NAMALWA (cell line): Measurements from ENCODE around the gene P4HTM.
"Not testable (repeated sequence)": the region's sequence is repeated elsewhere in the genome, so short reads cannot be mapped to it uniquely, and the experiment has no call there.

Experiments used
- DNase-seq: peaks from one replicate; pipeline ENCODE4 v3.0.0-alpha.2; 2015; ENCODE audit warnings: low spot score

Gene P4HTM

DNA sequence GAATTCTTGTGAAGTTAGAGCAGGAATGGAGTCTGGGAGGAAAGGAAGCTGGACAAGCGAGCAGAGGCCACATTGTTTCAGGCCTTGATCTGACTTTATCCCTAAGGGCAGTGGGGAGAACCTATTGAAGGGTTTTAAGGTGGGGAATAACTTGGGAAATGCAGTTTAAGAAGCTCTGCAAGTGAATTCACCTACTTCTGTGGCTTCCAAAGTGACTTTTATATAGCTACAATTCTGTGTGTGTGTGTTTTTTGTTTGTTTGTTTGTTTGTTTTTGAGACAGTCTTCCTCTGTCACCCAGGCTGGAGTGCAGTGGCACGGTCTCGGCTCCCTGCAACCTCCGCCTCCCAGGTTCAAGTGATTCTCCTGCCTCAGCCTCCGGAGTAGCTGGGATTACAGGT lies 18.6 kb downstream of the P4HTM start:
- not testable (repeated sequence) for DNase-seq

DNA sequence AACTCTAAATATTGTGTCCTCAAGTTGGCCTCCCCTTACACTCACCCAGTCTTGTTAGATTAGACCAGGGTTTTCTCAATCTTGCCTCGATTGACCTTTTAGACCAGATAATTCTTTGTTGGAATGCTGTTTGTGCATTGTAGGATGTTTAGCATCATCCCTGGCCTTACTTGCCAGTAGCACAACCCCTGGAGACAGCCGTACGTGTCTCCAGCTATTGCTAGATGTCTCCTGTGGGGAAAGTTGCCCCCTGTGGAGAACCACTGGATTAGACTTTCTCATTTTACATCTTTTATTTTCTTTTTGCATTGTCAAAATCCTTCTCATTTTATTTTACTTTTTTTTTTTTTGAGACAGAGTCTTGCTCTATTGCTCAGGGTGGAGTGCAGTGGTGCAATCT lies 19.4 kb downstream of the P4HTM start:
- no peak for DNase-seq

DNA sequence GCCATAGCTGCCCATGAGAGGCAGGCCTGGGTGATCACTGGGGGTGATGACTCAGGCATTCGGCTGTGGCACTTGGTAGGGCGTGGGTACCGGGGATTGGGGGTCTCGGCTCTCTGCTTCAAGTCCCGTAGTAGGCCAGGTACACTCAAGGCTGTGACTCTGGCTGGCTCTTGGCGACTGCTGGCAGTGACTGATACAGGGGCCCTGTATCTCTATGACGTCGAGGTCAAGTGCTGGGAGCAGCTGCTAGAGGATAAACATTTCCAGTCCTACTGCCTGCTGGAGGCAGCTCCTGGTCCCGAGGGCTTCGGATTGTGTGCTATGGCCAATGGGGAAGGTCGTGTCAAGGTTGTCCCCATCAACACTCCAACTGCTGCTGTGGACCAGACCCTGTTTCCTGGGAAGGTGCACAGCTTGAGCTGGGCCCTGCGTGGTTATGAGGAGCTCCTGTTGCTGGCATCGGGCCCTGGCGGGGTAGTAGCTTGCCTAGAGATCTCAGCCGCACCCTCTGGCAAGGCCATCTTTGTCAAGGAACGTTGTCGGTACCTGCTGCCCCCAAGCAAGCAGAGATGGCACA lies 22.5 kb downstream of the P4HTM start:
- DNase-seq = no peak

DNA sequence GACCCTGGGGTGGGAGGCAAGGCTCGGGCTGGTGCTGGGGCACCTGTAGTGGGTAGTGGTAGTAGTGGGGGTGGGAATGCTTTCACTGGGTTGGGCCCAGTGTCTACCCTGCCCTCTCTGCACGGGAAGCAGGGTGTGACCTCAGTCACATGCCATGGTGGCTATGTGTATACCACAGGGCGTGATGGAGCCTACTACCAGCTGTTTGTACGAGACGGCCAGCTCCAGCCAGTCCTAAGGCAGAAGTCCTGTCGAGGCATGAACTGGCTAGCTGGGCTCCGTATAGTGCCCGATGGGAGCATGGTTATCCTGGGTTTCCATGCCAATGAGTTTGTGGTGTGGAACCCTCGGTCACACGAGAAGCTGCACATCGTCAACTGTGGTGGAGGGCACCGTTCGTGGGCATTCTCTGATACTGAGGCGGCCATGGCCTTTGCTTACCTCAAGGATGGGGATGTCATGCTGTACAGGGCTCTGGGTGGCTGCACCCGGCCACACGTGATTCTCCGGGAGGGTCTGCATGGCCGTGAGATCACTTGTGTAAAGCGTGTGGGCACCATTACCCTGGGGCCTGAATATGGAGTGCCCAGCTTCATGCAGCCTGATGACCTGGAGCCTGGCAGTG lies 23.2 kb downstream of the P4HTM start:
- DNase-seq = no peak

DNA sequence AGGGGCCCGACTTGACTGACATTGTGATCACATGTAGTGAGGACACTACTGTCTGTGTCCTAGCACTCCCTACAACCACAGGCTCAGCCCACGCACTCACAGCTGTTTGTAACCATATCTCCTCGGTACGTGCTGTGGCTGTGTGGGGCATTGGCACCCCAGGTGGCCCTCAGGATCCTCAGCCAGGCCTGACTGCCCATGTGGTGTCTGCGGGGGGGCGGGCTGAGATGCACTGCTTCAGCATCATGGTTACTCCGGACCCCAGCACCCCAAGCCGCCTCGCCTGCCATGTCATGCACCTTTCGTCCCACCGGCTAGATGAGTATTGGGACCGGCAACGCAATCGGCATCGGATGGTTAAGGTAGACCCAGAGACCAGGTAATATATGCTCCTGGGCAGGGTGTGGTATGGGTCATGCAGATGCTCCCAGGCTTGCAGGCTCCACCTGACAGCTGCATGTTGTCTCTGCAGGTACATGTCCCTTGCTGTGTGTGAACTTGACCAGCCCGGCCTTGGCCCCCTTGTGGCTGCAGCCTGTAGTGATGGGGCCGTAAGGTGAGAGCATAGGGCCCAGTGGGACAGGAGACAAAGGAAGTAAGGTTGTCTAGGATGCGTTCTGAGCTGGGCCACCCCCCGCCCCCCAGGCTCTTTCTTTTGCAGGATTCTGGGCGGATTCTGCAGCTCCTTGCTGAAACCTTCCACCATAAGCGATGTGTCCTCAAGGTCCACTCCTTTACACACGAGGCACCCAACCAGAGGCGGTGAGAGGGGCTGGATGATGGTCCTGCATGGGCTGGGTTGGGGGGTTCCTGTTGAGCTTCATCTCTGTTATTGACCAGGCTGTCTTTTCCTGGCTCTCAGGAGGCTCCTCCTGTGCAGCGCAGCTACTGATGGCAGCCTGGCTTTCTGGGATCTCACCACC lies 24.0 kb downstream of the P4HTM start:
- peak; percentile 62 for DNase-seq

DNA sequence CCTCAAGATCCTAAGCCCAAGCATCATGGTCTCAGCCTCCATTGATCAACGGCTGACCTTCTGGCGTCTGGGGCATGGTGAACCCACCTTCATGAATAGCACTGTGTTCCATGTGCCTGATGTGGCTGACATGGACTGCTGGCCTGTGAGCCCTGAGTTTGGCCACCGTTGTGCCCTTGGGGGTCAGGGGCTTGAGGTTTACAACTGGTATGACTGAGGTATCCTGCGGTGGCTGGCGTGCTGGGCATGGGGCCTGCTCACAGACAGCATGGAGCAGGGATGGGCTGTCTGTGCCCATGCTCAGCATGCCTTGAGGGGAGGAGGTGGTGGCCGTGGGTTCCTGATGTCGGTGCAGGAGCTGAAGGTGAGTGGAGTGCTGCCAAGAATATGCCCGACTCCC lies 25.0 kb downstream of the P4HTM start:
- DNase-seq = no peak

DNA sequence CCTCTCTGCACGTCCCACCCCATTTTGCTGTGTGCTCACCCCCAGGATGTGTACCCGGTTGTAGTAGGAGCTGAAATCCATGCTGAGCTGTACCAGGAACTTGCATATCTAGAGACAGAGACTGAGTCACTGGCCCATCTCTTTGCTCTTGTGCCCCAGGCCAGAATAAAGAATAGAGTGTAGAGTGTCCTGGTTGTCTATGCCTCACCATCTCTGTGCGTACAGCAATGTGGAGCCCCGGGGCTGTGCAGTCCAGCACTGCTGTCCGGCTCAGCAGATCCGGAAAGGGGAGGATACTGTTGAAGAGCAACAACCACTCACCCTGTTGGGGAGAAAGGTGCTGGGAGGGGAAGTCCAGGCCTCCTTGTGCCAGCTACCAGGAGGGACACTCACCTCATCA lies 25.7 kb downstream of the P4HTM start:
- no peak for DNase-seq

DNA sequence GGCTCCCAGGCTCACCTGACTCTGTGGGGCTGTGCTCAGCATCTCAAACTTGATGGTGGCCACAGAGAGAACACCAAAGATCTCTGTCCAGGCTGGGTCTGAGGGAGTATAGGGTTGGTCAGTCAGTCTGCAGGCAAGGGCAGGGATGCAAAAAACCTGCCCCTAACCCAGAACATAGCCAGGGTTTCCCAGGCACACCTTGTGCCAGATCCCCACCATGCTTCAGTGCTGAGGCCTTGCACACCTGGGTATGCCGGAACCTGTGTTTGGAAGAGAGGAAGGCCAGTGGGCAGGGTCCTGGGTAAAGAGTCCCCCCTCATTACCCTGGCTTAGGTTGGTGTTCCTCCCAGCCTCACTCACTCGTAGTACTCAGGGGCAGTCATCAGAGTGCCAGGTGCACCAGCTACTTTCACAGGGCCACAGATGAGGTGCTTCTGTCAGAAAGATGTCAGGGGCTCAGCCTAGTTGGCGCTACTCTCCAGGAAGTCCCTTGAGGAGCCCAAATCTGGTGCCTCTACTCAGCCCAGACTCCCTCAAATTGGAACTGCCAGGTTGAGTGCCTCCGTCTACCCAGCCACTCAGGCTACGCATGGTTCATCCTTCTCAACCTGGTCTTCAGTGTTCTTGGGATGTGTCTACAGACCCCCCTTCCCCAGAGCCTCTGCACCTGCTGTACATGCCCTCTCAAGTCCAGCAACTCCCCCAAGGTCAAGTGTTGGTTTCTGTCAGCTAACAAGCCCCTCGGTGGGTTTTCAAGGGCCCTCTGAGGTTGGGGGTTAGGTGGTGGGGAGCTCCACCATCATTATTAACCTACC lies 26.6 kb downstream of the P4HTM start:
- no peak for DNase-seq

DNA sequence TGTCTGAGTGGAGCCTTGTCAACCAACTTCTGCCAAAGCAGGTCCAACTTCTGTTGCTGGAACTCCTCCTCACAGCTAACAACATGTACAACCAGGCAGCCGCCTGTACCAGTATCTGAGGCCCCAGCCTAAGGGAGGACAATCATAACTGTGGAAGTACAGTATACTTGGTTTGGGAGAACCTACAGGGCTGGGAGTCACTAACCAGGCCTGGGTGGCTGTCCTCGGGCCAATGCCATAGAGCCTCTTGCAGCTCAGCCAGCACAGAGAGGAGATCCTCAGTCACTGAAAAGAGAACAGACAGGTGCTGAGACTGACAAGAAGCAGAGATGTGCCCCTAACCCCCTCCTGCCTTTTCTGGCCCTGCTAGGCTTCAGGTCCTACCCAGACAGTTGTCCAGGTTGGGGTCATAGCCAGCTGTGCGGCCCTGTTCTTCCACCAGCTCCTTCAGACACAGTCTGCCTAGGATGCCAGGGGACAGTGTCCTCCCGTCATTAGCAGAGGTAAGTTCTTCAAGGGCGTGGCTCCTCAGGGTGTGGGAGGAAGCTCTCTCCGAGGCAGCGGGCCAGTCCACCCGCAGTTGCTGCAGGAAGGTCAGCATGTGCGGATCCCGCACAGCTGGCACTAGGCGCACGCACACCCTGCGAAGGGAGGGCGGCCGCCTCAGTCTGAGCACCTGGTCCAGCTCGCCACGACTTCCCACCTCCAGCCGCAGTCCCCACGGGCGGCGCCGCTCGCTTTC lies 27.4 kb downstream of the P4HTM start:
- DNase-seq = no peak

DNA sequence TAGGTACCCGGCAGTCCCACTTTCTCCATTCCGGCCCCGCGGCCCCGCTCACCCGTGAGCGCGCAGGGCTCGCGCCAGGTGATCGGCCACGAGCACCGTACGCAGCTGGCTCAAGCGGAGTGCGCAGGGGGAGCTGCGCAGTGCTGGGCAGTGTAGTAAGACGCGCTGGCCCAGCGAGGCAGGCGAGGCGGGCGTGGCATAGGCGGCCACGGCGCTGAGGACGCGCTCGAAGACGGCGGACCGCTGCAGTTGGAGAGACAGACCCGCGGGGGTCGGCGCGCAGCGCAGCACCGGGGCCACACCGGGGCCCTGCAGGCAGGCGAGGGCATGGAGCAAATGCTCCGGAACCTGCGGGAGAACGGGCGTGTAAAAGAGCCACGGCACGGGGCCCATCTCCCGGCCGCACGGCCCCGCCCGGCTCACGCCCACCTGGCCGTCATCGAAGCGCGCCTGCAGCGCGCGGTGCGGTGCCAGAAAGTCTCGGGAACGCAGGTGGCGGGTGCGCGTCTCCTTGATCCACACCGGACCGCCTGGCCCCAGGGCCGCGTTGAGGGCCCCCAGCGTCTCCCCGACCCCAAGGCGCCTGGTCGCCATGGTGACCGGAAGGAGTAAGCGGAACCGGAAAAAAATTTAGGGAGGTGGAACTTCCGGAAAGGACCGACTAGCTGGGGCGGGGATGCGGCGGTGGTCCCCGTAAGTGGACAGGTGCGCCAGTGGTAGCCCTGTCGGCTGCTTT lies 28.1 kb downstream of the P4HTM start, which contains the start of gene DALRD3:
TSS of gene DALRD3 (minus strand) at position 610 of the 736 bp plus-strand sequence. CDS start at position 594, 16 bp downstream.
- peak; percentile 59 for DNase-seq

DNA sequence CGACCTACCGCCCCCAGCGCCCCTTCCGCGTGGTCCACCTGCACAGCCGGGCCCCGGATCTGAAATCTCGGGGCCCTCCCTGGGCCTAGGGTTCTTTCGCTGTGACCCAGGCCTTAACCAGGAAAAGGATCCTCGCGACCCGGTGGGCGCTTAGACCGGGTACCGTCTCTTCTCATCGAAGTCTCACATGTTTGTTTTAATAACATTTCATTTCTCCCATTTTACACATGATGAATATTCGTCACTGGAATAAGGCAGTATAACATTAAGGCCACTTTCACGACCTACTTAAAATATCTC lies 28.6 kb downstream of the P4HTM start:
- DNase-seq = no peak

DNA sequence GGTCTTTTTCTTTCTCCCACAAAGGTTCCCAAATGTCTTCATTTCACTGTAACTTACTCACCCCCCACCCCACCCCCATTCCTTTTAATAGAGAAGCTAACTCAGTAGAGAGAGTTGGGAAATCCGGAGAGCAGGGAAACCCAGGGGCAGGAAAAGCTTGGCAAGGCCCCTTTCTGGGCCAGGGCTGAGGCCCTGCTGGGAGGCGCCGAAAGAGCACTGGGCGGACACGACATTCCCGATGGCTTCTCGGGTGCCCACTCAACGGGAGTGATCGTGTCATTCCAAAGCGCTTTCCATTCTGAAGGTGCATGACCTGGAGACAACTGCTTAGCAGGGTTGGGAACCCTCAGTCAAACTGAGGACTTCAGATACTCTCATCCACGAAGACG lies 29.9 kb downstream of the P4HTM start:
- no peak for DNase-seq

DNA sequence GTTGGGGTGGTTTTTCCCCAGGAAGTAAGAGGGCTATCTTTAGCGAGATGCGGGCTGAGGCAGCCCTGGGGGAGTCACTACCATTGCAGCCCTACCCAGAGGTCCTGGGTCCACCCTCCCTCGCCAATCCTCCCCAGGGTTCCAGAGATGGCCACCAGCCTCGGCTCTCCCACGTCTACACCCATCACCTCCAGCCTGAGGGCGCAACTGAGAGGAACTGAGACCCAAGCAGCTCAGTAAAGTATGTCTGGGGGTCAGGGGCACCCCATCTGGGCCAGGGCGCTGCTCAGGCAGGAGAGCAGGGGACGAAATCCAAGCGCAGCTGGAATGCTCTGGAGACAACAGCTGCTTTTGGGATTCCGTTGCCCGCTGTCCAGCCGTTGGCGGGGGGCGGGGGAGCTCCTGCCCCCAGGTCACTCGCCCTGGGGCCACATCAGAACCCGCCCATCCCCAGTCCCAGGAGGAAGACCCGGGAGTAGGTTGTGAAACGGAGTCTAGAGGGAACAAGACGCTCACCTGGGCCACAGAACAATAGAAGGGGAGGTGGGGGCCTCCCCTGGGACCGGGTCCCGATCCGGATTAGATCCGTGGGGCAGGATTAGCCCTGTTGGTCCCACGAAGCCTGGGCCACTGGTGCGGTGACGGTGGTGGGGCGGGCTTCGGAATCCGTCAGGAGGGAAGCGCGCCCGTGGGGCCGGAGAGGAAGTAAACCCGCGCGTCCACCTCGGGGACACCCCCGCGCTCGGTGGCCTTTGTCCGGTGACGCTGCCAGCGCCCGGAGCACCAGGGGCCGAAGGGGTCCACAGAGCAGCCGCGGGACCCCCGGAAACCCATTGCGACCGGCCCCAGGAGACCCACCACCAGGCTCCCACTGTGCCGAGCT lies 30.5 kb downstream of the P4HTM start:
- peak; percentile 47 for DNase-seq

DNA sequence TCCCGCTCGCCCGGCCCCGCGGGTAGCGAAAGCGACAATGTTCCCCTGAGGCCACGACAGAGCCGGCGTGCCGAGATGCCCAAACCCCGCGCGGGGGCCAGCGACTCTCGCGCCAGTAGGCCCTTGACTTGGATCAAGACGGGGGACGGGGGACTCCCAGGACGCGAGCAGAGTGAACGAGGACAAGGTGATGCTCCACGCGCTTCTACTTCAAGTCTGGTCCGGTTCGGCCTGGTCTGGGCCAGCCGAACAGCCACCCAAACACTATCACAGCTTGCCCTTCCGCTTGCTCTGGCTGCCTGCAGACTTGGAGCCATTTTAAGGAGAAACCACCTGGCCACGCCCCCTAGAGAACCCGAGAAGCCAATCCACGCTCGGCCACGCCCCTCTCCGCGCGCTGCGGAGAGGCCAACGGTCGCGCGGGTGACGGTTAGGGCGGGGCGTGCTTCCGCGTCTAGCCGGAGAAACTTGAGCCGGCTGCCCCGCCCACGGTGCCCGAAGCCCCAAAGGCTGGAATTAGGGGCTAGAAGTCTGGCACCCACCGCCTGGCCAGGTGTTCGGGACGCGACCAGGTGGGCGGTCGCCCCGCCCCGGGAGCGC lies 31.3 kb downstream of the P4HTM start:
- DNase-seq = peak; percentile 95

DNA sequence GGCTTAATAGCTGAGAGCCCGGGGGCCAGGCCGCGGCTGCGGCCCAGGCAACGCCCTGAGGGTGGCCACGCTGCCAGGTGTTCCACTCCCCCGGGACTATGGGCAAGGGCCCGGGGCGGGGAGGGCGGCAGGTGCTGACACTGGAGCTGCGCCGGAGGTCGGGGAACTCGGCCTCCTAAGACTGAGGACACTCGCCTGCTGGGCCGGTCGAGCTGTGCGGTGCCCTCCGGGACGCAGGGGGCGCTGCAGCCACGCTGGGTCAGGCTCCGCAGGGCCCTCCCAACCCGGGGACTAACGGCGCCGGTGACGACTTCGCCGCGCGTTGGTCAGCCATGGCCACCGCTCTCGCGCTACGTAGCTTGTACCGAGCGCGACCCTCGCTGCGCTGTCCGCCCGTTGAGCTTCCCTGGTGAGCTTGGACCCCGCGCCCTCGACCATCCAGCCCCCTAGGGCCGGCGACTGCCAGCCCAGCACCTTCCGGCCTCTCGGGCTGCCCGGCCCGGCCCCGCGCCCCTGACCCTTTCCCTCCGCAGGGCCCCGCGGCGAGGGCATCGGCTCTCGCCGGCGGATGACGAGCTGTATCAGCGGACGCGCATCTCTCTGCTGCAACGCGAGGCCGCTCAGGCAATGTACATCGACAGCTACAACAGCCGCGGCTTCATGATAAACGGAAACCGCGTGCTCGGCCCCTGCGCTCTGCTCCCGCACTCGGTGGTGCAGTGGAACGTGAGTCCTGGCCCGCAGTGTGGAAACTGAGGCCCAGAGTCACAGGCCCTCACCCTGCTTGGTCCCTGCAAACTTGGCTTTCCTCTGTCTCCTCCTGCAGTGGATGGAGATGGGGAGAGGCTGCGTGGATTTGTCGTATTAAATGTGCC lies 32.0 kb downstream of the P4HTM start, which contains the start of gene NDUFAF3:
TSS of gene NDUFAF3 (plus strand) at position 309 of the 875 bp plus-strand sequence. CDS start at position 333, 24 bp downstream.
- peak; percentile 94 for DNase-seq

DNA sequence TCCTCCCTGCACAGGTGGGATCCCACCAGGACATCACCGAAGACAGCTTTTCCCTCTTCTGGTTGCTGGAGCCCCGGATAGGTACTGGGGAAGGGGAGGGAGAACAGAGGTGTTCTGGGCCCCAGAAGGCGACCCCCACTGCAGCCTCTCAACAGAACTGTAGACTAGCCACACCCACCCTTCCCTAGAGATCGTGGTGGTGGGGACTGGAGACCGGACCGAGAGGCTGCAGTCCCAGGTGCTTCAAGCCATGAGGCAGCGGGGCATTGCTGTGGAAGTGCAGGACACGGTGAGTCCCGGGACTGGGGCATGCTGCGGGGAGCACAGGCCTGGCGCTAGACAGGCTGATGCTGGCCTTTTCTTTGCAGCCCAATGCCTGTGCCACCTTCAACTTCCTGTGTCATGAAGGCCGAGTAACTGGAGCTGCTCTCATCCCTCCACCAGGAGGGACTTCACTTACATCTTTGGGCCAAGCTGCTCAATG lies 32.7 kb downstream of the P4HTM start:
- peak; percentile 41 for DNase-seq

DNA sequence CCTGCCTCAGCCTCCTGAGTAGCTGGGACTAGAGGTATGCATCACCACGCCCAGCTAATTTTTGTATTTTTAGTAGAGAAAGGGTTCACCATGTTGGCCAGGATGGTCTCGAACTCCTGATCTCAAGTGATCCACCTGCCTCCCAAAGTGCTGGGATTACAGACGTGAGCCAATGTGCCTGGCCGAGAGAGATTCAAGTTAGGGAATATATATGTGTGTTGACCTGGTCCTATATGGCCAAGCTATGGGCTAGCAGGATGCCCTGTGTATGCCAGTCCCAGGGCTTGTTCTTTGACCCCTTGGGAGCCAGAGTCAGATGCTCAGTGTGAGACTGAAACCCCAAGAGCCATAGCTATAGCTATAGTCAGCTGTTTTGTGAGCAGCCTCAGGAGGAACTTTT lies 33.7 kb downstream of the P4HTM start:
- DNase-seq = no peak

DNA sequence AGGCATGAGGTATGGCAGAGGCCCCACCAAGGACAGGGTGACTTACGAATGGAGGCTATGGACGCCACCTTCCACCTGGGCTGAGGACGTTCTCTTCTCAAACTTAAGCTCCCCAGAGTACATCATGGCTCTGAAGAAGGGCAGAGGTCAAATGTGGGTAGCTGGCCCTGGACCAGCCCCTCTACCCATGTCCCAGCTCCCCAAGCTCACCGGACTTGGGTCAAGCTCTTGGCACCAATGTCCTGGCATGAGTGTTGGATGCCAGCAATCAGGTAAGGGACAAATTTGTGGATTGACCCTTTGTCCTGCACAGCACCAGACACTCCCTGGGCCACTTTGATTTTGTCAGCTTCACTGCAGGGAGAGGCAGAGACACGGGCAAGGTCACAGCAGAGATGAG lies 34.4 kb downstream of the P4HTM start:
- DNase-seq = no peak
